Stimulated activated CD8-positive, alpha-beta memory T cell treated with anti-CD3 and anti-CD28 coated beads, Interleukin-12 subunit alpha, Interleukin-12 subunit beta, amount 100 ng/mL, for 24 hours (primary cell): ENCODE results near the gene NDST3.
"Not testable (repeated sequence)": the region's sequence is repeated elsewhere in the genome, so short reads cannot be mapped to it uniquely, and the experiment has no call there.

ENCODE experiments used
- DNase-seq: peaks from one replicate; pipeline ENCODE4 v3.0.0-alpha.2; 2020; ENCODE audit errors: extremely low read depth

Gene NDST3

GRCh38 chr4:118177126-118177525 is 142.8 kb downstream of the NDST3 start:
- DNase-seq, result no peak

GRCh38 chr4:118180776-118181175 is 146.5 kb downstream of the NDST3 start:
- DNase-seq, result no peak

DNA sequence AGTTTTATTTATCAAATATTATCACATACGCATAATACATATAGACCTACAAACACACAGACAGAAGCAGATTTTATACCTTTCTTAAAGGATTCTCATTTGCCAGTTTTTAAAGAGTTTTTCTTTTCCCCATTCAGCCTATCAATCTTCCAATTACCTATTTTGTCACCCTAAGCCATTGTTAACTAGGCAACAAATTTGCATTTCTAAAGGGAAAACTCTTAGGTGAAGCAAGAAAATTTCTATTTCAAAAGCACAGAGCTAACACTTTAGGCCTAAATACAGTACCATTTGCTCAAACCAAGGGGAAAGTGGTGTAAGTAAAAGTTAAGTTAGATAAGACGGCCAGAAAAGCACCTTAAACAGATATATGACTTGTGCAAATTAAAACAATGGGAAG is 156.6 kb downstream of the NDST3 start:
- DNase-seq, result no peak

DNA sequence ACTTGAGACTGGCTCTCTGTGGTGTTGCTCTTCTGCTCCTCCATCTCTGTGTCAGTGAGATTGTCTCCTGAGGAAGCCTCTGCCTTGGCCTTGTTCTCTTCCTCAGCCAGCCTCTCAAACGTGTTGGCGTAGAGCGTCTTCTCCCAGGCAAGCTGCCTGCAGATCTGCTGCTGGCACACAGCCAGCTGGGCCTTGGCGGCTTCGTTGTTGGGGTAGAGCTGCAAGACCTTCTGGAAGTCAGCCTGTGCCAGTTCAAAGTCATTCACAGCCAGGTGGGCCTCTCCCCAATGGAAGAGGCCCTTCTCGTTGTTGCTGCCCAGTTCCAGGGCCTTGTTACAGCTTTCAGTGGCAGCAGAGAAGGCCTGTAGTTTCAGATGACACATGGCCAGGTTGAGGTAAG is 159.1 kb downstream of the NDST3 start:
- DNase-seq, result no peak

GRCh38 chr4:118206627-118207026 is 172.3 kb downstream of the NDST3 start:
- no peak for DNase-seq

- no peak for DNase-seq
These were observed 178.8 kb downstream of the NDST3 start for GRCh38 chr4:118213101-118213500.

GRCh38 chr4:118215826-118216225 is 181.5 kb downstream of the NDST3 start:
- DNase-seq, result no peak

DNA sequence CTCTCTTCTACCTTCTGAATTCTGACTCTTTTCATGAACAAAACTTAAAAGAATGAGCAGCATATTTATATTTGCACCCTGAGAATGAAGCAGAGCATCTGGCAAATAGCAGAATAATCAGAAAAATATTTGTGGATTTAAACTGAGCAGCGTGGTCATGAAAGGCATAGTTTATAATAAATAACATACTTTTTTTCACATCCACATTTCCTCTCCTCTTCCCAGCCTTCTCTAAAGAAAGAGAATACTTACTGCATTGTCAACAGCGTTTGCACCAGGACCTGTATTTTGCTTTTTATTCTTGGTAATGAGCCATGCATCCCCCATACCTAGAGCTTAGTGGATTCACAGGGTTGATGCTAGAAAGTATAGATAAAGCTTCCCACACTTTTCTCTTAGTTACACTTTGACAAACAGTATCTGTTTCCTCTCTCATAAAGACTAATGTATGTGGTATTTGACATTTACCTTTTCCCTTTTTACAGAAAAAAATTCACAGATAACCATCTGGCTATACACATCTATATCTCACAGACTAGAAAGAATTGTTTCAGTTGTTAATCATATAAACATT is 187.0 kb downstream of the NDST3 start:
- DNase-seq, result no peak

GRCh38 chr4:118224243-118224829 is 190.1 kb downstream of the NDST3 start:
- no peak for DNase-seq

GRCh38 chr4:118225511-118225910 is 191.2 kb downstream of the NDST3 start:
- no peak for DNase-seq

DNA sequence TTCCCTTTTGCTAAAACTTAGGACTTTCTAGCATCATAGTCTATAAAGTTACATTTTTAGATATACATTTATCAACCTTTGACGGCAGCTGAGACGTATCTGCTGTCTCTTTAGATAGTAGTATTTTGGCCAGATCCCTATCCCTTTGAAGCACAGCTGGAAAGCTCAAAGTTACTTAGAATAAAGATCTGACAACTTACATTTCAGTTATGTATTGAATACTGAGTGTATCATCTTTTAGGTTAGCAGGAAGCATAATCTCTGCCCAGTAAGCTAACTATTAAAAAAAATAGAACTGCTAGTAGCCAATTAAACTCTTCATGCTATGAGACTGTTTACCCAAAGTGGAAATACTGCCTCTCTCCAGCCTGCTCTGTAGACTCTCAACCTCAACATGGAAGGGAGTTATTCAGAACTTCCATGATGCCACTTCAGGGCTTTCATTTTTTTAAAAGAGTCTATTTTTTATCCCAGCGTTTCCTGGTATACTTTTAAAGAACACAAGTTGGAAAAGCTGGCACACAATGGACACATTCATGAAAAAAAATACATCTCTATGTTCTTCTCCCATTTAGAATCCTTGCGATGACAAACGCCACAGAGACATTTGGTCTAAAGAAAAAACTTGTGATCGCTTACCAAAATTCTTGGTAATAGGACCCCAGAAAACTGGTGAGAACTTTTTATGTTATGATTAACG is 192.2 kb downstream of the NDST3 start:
- DNase-seq, result no peak

DNA sequence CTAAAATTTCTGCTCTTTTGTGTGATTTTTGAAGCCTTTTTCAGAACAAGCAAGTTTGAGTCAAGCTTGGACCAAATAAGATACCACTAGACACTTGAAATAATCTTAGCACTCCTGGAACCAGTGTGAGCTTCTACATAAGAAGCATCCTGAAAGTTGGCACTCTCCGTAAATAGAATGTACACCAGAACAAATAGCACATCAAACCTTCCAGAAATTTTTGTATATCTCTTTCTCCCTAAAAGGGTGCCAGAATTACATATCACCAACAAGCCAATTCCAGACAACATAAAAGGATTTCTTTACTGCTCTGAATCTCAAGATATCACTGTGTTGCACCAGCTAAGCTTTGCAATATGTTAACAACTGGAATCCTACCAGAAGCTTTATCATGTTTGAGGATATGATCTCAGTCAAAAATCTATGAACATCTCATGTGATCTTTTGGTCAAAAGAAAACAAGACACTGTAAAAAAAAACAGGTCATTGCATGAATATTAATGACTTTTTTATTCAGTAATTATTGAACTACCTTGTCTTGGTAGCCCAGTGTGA is 201.4 kb downstream of the NDST3 start:
- DNase-seq, result no peak

DNA sequence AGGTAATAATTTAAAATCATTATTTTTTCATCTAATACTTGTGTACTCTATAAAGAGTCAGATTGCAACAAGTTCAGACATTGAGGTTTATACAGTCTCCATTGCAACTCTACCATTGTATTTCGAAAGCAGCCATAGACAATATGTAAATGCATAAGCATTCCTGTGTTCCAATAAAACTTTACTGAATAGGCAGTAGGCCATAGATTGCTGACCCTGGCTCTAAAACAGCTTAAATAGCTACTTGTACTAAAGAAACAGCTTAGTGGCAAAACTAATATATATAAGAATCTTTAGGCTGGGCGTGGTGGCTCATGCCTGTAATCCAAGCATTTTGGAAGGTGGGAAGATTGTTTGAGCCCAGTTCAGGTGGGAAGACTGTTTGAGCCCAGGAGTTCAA is 203.2 kb downstream of the NDST3 start:
- DNase-seq, result no peak

DNA sequence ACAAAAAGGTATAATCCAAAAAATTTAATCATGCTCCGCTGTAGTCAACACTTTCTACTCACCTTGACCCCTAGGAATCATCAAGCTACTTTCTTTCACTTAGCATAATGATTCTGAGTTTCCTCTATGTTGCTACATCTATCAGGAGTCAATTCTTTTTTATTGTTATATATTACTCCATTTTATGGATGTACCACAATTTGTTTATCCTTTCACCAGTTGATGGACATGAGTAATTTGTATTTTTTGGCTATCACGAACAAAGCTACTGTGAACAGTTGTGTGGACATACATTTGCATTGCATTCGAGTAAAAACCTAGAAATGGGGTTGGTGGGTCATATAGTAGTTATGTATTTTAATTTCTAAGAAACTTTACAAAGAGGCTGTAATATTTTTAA is 215.6 kb downstream of the NDST3 start:
- no peak for DNase-seq

DNA sequence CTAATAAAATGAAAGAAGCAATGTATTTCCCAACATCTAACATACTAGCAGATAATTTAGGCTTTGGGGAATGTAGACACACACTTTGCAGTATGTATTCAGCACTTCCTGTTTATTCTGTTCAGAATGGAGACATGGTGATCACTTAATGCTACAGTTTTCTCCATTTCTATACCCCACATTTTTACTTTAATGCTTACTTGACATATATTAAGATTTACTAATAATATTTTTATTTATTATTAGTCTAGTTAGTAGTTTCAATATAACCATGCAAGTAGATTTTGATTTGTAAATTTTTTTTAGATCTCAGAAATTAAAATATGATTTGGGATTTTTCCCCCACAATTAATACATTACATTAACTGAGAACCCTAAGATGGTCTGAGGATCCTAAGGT is 220.1 kb downstream of the NDST3 start:
- no peak for DNase-seq

DNA sequence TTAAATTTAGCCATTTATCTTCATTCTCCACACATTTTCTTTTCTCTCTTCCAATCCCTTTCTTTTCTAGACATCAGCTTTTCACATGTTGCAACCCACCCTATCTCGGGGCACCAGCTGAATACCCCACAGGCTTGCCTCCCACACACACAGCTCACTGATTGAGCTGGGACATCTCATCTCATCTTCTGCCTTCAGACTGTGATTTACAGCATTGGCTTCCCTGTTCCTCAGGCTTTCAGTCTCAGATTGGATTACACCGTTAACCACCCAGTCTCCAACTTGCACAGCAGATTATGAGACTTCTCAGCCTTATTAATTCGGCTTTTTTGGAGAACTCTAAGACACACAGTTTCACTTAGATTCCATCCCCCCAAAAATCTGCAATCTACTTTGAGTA is 224.8 kb downstream of the NDST3 start:
- DNase-seq, result no peak

GRCh38 chr4:118260309-118260708 is 226.0 kb downstream of the NDST3 start:
- DNase-seq, result no peak

DNA sequence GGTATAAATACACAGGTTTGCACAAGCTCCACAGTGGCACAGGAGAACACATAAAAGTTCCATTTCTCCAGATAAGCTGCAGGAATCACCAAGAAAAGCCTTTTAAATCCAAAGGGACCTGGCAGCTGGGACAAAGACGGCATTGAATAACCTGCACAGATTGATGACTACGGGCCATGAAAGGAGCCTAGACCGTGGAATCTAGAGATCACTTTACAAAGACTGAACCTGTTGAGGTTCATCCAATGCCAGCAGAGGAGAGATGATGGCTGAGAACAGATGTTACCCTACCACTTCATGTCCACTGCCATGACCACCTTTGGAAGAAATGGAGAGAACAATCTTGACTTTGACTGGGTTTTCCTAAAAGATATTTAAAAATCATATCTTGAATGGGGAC is 229.8 kb downstream of the NDST3 start:
- no peak for DNase-seq

DNA sequence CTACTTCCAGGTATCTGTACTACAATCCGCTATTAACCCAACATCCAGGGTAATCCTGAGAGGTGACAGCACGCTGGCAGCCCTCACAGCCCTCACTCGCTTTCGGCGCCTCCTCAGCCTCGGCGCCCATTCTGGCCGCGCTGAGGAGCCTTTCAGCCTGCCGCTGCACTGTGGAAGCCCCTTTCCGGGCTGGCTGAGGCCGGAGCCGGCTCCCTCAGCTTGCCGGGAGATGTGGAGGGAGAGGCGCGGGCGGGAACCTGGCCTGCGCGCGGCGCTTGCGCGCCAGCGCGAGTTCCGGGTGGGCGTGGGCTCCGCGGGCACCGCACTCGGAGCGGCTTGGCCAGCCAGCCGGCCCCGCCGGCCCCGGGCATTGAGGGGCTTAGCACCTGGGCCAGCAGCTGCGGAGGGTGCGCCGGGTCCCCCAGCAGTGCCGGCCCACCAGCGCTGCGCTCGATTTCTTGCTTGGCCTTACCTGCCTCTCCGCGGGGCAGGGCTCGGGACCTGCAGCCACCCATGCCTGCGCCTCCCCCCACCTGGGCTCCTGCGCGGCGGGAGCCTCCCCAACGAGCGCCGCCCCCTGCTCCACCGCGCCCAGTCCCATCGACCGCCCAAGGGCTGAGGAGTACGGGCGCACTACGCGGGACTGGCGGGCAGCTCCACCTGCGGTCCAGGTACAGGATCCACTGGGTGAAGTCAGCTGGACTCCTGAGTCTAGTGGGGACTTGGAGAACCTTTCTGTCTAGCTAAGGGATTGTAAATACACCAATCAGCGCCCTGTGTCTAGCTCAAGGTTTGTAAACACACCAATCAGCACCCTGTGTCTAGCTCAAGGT is 231.2 kb downstream of the NDST3 start:
- DNase-seq, result no peak

DNA sequence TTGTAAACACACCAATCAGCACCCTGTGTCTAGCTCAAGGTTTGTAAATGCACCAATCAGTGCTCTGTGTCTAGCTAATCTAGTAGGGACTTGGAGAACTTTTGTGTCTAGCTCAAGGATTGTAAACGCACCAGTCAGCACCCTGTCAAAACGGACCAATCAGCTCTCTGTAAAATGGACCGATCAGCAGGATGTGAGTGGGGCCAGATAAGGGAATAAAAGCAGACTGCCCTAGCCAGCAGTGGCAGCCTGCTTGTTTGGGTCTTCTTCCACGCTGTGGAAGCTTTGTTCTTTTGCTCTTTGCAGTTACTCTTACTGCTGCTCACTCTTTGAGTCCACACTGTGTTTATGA is 231.8 kb downstream of the NDST3 start:
- not testable (repeated sequence) for DNase-seq

- no peak for DNase-seq
These were observed 234.5 kb downstream of the NDST3 start for GRCh38 chr4:118268780-118269179.

DNA sequence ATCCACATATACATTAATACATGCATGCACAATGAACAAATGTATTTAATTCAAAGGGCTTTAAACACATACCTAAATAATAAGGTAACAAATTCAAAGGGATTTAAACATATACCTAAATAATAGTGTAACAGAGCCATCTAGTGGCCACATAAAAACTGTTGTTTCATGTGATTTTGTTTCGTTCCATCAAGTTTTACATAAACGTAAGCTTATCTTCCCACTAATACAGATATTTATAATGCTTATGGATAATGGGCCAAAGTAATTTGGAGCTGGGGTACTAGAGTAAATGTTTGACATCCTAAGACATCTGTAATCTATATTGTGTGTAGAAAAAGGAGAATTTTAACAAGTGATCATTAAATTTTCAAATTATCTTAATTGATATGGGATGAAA is 236.2 kb downstream of the NDST3 start:
- DNase-seq, result no peak
